ENCODE measurements around the gene TSPAN17. TPM values are rescaled to one million over a fixed set of nuclear protein-coding genes. Genes with fewer than 3 reads are reported as not detected.
A peak's percentile ranks its signal among the peaks of the same experiment; 100 is the strongest.

Gene TSPAN17
- total RNA-seq, 2 donors from 2014 or later = 30.5 to 36.1 TPM

DNA sequence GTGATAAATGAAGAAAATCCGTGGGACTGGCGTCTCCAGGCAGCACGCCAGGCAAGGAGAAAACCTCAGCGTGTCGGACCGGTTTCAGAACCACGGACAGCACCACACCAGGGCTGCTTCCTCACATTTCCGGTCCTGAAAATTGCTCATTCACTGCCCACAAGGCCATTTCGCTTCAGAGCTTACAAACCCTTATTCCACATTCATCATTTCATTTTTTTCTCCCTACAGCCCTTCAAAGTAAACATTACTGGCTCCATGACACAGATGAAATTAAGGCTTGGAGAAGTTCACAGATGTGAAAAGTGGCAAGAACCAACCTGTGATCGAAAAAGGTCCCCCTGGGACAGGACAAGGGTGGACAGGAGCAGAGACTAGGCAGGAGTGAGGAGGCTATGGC is 35.8 kb upstream of the TSPAN17 start:
- Histone ChIP-seq H3K36me3 (no peaks in the 10 kb centered on the region), H3K27ac (no peak overlapping the region), H3K9ac (ENCODE audit: low read depth in 2 of 2, low read length in 2 of 2) (no peak overlapping the region), H3K4me3 (no peak overlapping the region), H3K27me3 (peaks cover 5% of the 10 kb centered on the region), H3K9me3 (no peaks in the 10 kb centered on the region), H3K4me1 (no peaks in the 10 kb centered on the region)
- intact Hi-C loops (cut with DNase I) = no loop called here
- peak; percentile 75 for DNase-seq
- TF ChIP-seq, protein P1, sequence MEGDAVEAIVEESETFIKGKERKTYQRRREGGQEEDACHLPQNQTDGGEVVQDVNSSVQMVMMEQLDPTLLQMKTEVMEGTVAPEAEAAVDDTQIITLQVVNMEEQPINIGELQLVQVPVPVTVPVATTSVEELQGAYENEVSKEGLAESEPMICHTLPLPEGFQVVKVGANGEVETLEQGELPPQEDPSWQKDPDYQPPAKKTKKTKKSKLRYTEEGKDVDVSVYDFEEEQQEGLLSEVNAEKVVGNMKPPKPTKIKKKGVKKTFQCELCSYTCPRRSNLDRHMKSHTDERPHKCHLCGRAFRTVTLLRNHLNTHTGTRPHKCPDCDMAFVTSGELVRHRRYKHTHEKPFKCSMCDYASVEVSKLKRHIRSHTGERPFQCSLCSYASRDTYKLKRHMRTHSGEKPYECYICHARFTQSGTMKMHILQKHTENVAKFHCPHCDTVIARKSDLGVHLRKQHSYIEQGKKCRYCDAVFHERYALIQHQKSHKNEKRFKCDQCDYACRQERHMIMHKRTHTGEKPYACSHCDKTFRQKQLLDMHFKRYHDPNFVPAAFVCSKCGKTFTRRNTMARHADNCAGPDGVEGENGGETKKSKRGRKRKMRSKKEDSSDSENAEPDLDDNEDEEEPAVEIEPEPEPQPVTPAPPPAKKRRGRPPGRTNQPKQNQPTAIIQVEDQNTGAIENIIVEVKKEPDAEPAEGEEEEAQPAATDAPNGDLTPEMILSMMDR (IDR thresholded peaks at IDR 0.05) = no peak

DNA sequence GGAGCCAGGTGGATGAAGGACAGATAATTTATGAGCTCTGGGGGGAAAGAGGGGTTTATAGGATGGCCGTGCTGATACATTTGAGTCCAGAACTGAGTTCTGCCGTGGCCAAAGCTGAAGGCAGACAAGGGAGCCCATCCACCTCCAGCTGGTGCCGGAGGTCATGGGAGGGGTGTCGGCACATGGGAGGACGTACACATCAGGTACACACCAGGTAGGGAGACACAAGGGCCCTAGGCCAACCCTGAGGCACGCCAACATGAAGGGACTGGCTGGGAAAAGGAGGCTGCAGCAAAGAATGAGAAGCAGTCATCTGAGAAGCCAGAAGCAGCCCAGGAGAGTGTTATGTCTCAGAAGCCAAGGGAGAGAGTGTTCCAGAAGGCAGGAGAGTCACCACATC is 35.3 kb upstream of the TSPAN17 start:
- H3K9ac ChIP-seq (ENCODE audit: low read depth in 2 of 2, low read length in 2 of 2) = no peak overlapping the region
- H3K4me3 ChIP-seq = no peak overlapping the region
- intact Hi-C loops (cut with DNase I) = no loop called here
- H3K4me1 ChIP-seq = no peaks in the 10 kb centered on the region
- TF ChIP-seq, protein P1 (IDR thresholded peaks at IDR 0.05) = no peak
- no peaks in the 10 kb centered on the region for H3K9me3 ChIP-seq
- no peaks in the 10 kb centered on the region for H3K36me3 ChIP-seq
- H3K27ac ChIP-seq = no peak overlapping the region
- no peak for DNase-seq
- peaks cover 5% of the 10 kb centered on the region for H3K27me3 ChIP-seq

DNA sequence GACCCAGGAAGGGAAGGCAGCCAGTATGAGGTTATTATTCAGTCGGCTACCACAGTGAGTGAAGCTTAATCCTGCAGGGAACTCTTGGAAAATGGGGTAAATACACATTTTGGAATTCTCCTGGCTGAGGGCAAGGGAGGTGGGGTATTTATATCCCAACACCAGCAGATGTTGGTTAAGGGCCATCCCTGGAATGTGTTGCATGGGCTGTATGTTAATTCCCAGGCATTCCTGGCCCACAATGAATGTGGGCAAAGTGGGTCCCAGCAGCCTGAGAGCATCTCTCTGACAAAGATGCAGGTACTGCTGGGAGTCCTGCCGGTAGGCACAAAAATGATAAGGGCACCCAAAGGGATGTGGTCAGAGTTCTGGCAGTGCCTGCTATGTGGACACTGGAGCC is 34.4 kb upstream of the TSPAN17 start:
- no peak overlapping the region for H3K4me3 ChIP-seq
- no peak overlapping the region for H3K9ac ChIP-seq (ENCODE audit: low read depth in 2 of 2, low read length in 2 of 2)
- no peaks in the 10 kb centered on the region for H3K9me3 ChIP-seq
- H3K4me1 ChIP-seq = no peaks in the 10 kb centered on the region
- no peak overlapping the region for H3K27ac ChIP-seq
- TF ChIP-seq, protein P1 (IDR thresholded peaks at IDR 0.05) = no peak
- intact Hi-C loops (cut with DNase I) = no loop called here
- no peak for DNase-seq
- H3K27me3 ChIP-seq = peaks cover 5% of the 10 kb centered on the region
- no peaks in the 10 kb centered on the region for H3K36me3 ChIP-seq

DNA sequence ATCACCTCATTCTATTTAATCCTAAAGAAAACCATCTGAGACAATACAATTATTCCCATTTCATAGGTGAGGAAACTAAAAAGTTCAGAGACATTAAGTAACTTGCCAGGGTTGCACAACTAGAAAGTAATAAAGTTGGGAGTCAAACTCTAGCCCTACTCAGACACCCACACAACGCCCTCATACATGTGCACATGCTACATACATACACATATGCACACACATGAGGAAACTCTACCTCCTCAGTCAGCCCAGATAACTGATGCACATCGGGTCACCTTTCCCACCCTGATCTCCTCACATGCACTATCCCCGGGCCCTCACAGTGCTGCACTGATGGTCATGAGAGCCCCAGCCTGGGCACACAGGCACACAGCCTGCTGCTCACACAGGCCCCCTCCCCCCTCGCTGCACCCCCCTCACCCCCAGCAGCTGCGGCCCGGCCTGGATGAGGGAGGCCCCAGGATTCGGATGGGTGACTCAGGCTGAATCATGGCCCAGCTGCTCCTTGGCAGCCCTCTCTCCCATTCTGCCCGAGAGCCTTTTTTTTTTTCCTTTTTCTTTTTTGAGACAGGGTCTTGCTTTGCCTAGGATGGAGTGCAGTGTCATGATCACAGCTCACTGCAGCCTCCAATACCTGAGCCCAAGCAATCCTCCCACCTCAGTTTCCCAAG is 32.3 kb upstream of the TSPAN17 start:
- Histone ChIP-seq H3K4me1 (no peaks in the 10 kb centered on the region), H3K27me3 (peaks cover 17% of the 10 kb centered on the region), H3K9ac (ENCODE audit: low read depth in 2 of 2, low read length in 2 of 2) (no peak overlapping the region), H3K4me3 (no peak overlapping the region), H3K27ac (no peak overlapping the region), H3K9me3 (no peaks in the 10 kb centered on the region), H3K36me3 (no peaks in the 10 kb centered on the region)
- no peak for DNase-seq
- intact Hi-C loops (cut with DNase I) = no loop called here
- TF ChIP-seq, protein P1 (IDR thresholded peaks at IDR 0.05) = no peak

DNA sequence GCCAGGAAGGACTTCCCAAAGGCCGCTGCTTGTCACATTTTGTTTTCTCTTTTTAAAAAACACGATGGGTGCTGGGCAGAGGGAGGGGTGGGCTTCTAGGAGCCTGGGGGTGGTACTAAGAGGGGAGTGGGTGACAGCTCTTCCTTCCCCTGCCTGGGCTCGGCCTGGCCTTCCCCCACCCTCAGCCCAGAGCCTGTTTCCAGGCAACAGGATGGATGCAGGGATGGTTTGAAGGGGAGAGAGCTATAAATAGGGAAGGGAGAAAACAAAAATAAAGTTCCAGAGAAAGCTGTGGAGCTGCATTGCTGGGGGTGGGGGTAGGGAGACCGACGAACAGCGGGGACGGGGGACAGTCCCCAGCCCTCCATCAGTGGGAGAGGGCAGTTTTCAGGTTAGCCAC is 30.8 kb upstream of the TSPAN17 start:
- intact Hi-C loops (cut with DNase I) = no loop called here
- Histone ChIP-seq H3K4me3 (no peak overlapping the region), H3K9ac (ENCODE audit: low read depth in 2 of 2, low read length in 2 of 2) (no peak overlapping the region), H3K9me3 (no peaks in the 10 kb centered on the region), H3K27me3 (peaks cover 27% of the 10 kb centered on the region), H3K27ac (no peak overlapping the region), H3K4me1 (no peaks in the 10 kb centered on the region), H3K36me3 (no peaks in the 10 kb centered on the region)
- TF ChIP-seq, protein P1 (IDR thresholded peaks at IDR 0.05) = no peak
- DNase-seq = no peak

All from colonic mucosa (tissue), 4 donors.